HepG2 (cell line): ENCODE measurements around the gene ALK.

Experiments
- EZH2 ChIP-seq: conservative IDR thresholded peaks from 2 replicates; pipeline ENCODE4 v1.6.1; 2012; ENCODE audit warnings: mild to moderate bottlenecking, low read depth, low read length, moderate library complexity
- HCFC1 ChIP-seq: fragments of 150-350 bp; IDR thresholded peaks from 2 replicates; pipeline ENCODE4 v1.6.1; 2014; ENCODE audit warnings: low read depth, low read length
- HDAC6 ChIP-seq: fragments of 200-600 bp; sonication (generic); IDR thresholded peaks from 2 replicates; pipeline ENCODE4 v1.7.0; 2017; ENCODE audit warnings: mild to moderate bottlenecking, antibody characterized with exemption, low read length, low read depth
- HOXA5 ChIP-seq: sonication (generic); formaldehyde crosslinking; IDR thresholded peaks from 2 replicates; pipeline ENCODE4 v1.4.0; 2020; ENCODE audit warnings: missing genetic modification reagents
- PITX1 ChIP-seq: sonication (generic); formaldehyde crosslinking; IDR thresholded peaks from 2 replicates; pipeline ENCODE4 v1.5.1; 2020; ENCODE audit warnings: mild to moderate bottlenecking, missing genetic modification reagents
- SNAI1 ChIP-seq: sonication (generic); formaldehyde crosslinking; IDR thresholded peaks from 2 replicates; pipeline ENCODE4 v1.5.0; 2020; ENCODE audit warnings: mild to moderate bottlenecking, missing genetic modification reagents, borderline replicate concordance
- SRF ChIP-seq: IDR thresholded peaks from 2 replicates; pipeline ENCODE4 v1.6.1; 2011; ENCODE audit warnings: mild to moderate bottlenecking, low read depth, low read length, moderate library complexity
- ZNF264 ChIP-seq: sonication (generic); formaldehyde crosslinking; IDR thresholded peaks from 2 replicates; pipeline ENCODE4 v1.4.0; 2020; ENCODE audit warnings: missing genetic modification reagents
- TF ChIP-seq, protein P1 (sequence below): sonication (generic); formaldehyde crosslinking; IDR thresholded peaks from 2 replicates; pipeline ENCODE4 v1.4.0; 2020; ENCODE audit warnings: mild to moderate bottlenecking, missing genetic modification reagents

- TF ChIP-seq EZH2 (no peak), HCFC1 (no peak), HOXA5 (CRISPR knock-in tag) (no peak), HDAC6 (no peak), SRF (no peak), ZNF264 (no peak), PITX1 (no peak), SNAI1 (CRISPR knock-in tag) (no peak)
- TF ChIP-seq, protein P1, sequence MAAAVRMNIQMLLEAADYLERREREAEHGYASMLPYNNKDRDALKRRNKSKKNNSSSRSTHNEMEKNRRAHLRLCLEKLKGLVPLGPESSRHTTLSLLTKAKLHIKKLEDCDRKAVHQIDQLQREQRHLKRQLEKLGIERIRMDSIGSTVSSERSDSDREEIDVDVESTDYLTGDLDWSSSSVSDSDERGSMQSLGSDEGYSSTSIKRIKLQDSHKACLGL (CRISPR knock-in tag), result no peak
Observed at GRCh38 chr2:29578084-29578598, 343.2 kb downstream of the ALK start.
